ENCODE data around the gene ANKRD63. TPM values are rescaled to one million over a fixed set of nuclear protein-coding genes. Genes with fewer than 3 reads are reported as not detected.

Gene ANKRD63
- total and polyA plus RNA-seq, 9 donors = 0.27 TPM; not detected in 8

DNA sequence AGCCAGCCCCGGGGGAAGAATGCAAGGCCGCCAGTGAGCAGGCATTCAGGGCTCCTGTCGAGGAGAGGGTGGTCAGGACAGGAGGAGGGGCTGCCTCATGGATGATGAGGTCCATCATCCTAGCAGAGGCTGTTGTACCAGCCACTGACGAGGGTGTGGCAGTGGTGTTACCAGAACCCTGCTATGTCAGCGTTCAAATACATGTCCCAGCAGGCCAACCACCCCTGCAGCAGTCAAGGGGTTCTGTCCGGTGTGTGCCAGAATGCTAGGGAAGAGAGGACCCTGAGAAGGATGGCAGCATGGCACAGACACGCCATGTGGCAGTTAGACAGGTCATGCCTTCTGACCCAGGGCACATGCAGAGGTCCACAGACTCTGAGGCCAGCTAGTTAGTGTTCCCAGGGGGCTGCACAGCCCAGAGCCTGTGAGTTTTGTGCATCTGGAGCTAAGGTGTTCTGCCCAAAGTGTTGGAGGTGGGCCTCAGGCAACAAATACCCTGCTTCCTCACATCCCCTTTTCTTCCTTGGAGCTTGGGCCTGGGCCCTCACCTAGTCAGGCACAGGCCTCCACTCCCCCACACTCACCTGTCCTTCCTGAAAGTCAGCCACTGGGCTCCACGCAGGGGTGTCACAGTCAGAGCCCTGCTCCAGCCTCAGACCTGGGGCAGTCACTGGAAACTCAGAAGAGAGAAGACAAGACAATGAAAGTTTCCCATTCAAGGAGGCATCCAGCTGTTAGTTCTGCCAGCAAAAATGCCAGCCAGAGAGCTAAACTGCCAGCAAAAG is 36.2 kb downstream of the ANKRD63 start:
- H3K9me3 ChIP-seq = no peaks in the 10 kb centered on the region
- no peak overlapping the region for H3K4me3 ChIP-seq
- H3K36me3 ChIP-seq = no peaks in the 10 kb centered on the region
- DNase-seq = peak in 2 of 5 donors; percentile 7 to 10
- no peak overlapping the region for H3K27ac ChIP-seq
- no peak for TF ChIP-seq EP300 (IDR thresholded peaks at IDR 0.05)
- TF ChIP-seq, protein P1, sequence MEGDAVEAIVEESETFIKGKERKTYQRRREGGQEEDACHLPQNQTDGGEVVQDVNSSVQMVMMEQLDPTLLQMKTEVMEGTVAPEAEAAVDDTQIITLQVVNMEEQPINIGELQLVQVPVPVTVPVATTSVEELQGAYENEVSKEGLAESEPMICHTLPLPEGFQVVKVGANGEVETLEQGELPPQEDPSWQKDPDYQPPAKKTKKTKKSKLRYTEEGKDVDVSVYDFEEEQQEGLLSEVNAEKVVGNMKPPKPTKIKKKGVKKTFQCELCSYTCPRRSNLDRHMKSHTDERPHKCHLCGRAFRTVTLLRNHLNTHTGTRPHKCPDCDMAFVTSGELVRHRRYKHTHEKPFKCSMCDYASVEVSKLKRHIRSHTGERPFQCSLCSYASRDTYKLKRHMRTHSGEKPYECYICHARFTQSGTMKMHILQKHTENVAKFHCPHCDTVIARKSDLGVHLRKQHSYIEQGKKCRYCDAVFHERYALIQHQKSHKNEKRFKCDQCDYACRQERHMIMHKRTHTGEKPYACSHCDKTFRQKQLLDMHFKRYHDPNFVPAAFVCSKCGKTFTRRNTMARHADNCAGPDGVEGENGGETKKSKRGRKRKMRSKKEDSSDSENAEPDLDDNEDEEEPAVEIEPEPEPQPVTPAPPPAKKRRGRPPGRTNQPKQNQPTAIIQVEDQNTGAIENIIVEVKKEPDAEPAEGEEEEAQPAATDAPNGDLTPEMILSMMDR (IDR thresholded peaks at IDR 0.05) = no peak
- no peak for TF ChIP-seq POLR2A (IDR thresholded peaks at IDR 0.05)
- intact Hi-C loops (cut with DNase I) = no loop called here
- H3K4me1 ChIP-seq (ENCODE audit: insufficient read depth) = no peaks in the 10 kb centered on the region
- no peaks in the 10 kb centered on the region for H3K27me3 ChIP-seq
- WGBS, 3 donors = 88 to 89% (median 89%) methylated on average over 8 of the region's 8 CpGs

DNA sequence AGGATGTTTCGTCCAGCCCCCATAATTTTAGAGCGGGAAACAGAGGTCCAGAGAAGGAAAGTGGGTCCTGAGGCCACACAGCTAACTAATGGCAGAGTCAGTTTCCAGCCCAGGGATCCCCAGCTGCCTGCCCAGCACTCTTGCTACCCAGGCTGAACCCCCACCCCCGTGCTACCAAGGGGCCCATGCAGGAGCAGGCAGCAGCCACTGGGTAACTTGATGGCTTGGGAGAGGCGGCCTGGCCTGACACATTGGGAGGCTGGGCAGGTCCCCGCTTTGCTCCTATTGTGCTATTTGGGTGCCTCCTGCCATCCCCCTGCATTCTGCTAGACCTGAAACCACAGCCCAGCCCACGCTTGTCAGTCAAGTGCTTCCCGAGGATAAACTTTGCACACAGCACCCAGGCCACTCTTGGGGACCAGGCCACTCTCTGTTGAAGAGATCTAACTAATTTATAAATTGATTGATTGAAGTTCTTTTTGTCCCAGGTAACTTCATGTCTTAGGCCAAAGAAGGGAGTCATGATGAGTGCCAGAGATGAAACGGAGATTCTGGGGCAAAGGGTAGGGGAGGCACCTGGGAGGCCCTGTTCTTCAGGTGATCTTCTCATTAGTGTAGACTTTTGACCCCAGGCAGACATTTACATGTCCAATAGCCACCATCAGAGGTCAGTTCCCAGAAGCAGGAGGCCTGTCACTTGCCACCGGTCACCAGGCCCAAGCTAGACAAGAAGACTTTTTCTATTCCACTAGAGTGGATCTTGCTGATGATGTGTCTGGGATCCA is 37.0 kb downstream of the ANKRD63 start:
- Histone ChIP-seq H3K4me1 (ENCODE audit: insufficient read depth) (no peaks in the 10 kb centered on the region), H3K27me3 (no peaks in the 10 kb centered on the region), H3K27ac (no peak overlapping the region), H3K36me3 (no peaks in the 10 kb centered on the region), H3K9me3 (no peaks in the 10 kb centered on the region), H3K4me3 (no peak overlapping the region)
- intact Hi-C loops (cut with DNase I) = no loop called here
- 92% methylated on average over 9 of the region's 9 CpGs for WGBS, 3 donors
- peak in 1 of 5 donors; percentile 8 for DNase-seq
- TF ChIP-seq POLR2A (IDR thresholded peaks at IDR 0.05) = no peak
- TF ChIP-seq EP300 (IDR thresholded peaks at IDR 0.05) = no peak

DNA sequence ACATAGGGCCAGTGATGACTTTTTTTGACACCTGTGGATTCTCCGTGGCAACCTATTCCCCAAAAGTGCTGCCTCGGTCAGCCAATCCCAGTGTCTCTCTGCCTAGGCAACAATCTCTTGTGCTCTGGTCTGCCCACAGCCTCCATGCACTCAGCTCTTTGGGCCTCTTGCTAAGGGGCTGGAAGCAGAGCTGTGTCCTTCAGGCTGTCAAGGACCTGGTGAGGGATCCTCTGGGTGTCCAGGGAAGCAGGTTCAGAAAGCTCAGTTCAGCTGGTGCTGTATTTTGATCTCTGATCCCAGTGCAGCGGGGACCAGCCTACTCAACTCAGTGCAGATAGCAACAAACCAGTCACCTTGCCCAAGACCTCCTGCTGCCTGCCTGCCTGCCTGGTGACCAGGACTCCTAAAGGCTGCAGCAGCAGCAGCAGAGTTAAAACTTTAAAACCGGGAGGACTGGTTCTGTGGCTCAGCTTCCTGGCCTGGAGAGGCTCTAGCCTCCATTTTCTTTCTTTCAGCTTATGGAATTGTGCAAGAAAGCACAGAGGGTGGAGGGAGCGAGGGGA is 37.8 kb downstream of the ANKRD63 start:
- Histone ChIP-seq H3K27ac (no peak overlapping the region), H3K4me1 (ENCODE audit: insufficient read depth) (no peaks in the 10 kb centered on the region), H3K36me3 (no peaks in the 10 kb centered on the region), H3K4me3 (no peak overlapping the region), H3K27me3 (no peaks in the 10 kb centered on the region), H3K9me3 (no peaks in the 10 kb centered on the region)
- DNase-seq = peak in 1 of 5 donors; percentile 10
- TF ChIP-seq, protein P1 (IDR thresholded peaks at IDR 0.05) = no peak
- TF ChIP-seq EP300 (IDR thresholded peaks at IDR 0.05) (no peak), POLR2A (IDR thresholded peaks at IDR 0.05) (no peak)
- intact Hi-C loops (cut with DNase I) = no loop called here
- 64 to 75% (median 69%) methylated on average over 5 of the region's 5 CpGs for WGBS, 3 donors

DNA sequence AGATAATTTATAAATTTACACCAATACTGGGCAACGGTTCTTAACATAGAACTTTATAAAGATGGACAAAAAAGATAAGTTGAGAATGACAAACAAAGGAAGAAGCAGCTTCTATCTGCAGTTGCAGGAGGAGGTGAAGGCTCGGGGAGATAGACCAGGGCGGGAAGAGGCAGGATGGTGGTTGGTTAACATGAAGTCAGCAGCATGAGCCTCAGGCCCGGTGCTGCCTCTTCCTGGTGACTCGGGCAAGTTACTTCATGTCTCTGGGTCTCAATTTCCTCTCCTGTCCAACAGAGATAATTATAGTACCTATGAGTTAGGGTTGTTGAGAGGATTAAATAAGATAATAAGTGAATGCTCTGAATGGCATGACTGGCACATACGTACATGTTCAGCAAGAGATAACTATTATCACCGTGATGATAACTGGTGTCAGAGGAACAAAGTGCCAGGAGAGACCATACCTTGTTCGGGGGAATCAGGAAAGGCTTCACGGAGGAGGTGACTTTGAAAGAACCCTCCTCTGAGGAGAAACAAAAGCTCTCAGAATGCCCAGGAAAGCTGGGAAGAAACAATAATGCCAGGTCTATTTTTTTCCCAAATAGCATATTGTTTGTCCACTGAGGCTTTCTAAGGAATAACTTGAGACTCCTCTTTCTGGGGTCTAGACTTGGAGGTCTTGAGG is 39.6 kb downstream of the ANKRD63 start:
- intact Hi-C loops (cut with DNase I) = no loop called here
- WGBS, 3 donors = 79 to 86% (median 83%) methylated on average over 9 of the region's 9 CpGs
- no peak for DNase-seq
- TF ChIP-seq POLR2A (IDR thresholded peaks at IDR 0.05) (no peak), EP300 (IDR thresholded peaks at IDR 0.05) (no peak)
- TF ChIP-seq, protein P1 (IDR thresholded peaks at IDR 0.05) = no peak
- H3K27ac ChIP-seq = no peak overlapping the region
- H3K4me3 ChIP-seq = no peak overlapping the region
- no peaks in the 10 kb centered on the region for H3K36me3 ChIP-seq
- no peaks in the 10 kb centered on the region for H3K4me1 ChIP-seq (ENCODE audit: insufficient read depth)
- H3K9me3 ChIP-seq = no peaks in the 10 kb centered on the region
- H3K27me3 ChIP-seq = no peaks in the 10 kb centered on the region

All from ovary (tissue), 9 donors.